AG20443 (cell line): ENCODE data around the gene SMIM28.

Experiments
- DNase-seq: peaks from one replicate; pipeline ENCODE4 v3.0.0; 2012; ENCODE audit warnings: low spot score, mixed read lengths

The SMIM28 gene

GRCh38 chr6:138374230-138374629 lies 3.5 kb upstream of the SMIM28 start:
- no peak for DNase-seq

DNA sequence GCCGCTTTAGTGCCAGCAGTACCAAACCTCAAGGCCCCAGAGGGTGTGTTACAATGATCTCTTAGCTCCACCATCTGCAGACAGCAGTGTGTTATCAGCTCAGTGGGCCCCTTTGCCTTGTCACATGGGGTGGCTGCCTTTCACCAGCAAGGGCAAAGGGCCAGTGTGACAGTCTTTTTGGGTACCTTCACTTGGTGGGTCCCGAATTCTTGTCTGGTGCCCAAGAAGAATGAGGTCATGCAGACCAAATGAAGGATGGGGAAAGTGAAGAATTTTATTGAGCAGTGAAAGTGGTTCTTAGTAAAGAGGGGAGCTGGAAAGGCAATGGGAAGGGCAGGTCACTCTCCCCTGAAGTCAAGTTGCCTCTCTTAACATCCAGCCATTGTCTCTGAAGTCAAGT lies 2.9 kb upstream of the SMIM28 start:
- no peak for DNase-seq

GRCh38 chr6:138377042-138377441 lies 663 bp upstream of the SMIM28 start:
- DNase-seq: no peak

DNA sequence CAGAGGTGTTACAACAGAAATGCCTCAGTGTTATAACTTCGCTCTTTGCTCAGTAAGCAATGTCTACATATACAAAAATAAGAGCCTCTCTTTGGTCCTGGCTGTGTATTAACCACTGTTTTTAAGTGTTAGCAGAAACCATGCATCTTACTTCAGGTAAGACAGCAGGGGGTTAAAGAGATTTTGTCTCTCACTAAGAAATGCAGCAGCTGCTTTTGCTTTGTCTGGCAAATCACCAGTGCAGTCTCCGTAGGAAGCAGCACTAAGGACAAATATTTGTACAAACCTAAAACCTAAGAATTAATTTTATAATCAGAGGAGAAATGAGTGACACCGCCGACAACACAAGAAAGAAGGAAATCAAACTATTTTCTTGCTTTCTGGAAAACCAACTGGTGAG lies 758 bp downstream of the SMIM28 start:
- no peak for DNase-seq

- no peak for DNase-seq
These were observed 5.0 kb downstream of the SMIM28 start for GRCh38 chr6:138382498-138383265.

DNA sequence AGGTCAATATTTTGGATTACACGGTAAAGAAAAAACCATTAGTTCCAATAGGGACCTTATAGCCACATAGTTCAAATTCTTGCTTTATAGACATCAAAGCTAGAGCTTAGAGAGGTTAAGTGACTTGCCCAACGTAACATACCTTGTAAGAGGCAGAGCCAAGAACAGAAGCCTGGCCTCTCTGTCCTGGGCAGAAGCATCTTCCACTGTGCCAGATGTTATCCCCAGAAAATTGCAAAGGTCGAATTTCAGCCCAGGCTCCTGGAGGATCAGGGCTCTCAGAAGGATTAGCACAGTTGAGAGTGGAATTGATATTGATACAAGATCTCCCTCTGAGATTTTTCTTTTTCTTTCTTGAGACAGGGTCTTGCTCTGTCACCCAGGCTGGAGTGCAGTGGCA lies 6.1 kb downstream of the SMIM28 start:
- no peak for DNase-seq

DNA sequence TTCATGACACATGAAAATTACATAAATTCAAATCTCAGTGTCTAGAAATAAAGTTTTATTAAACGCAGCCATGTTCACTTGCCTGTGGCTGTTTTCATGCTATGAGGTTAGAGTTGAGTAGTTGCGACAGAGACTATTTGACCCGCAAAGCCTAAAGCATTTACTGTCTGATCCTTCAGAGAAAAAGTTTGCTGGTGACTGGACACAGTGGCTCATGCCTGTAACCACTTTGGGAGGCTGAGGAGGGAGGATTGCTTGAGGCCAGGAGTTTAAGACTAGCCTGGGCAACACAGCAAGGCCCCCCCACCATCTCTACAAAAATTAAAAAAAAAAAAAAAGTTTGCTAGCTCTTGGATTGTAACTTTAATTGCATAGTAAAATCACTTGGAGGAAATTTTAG lies 9.2 kb downstream of the SMIM28 start:
- no peak for DNase-seq

- DNase-seq: no peak
These were observed 10.1 kb downstream of the SMIM28 start for GRCh38 chr6:138387577-138388368.

GRCh38 chr6:138389551-138389950 lies 11.8 kb downstream of the SMIM28 start:
- no peak for DNase-seq

GRCh38 chr6:138393871-138394783 lies 16.4 kb downstream of the SMIM28 start:
- no peak for DNase-seq

- DNase-seq: no peak
These were observed 19.0 kb downstream of the SMIM28 start for GRCh38 chr6:138396709-138397108.

- no peak for DNase-seq
These were observed 19.7 kb downstream of the SMIM28 start for GRCh38 chr6:138397128-138398122.

GRCh38 chr6:138400326-138400725 lies 22.6 kb downstream of the SMIM28 start:
- DNase-seq: no peak

- no peak for DNase-seq
These were observed 24.5 kb downstream of the SMIM28 start for GRCh38 chr6:138401960-138402837.

DNA sequence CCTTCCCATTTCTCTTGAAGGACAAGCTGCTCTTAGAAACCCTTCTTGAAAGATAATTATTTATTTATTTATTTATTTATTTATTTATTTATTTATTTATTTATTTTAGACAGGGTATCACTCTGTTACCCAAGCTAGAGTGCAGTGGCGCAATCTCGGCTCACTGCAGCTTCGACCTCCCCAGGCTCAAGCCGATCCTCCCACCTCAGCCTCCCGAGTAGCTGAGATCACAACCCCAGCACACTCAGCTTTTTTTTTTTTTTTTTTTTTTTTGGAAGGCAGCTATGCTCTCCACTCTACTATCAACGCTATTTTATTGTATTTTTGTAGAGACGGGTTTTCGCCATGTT lies 25.1 kb downstream of the SMIM28 start:
- DNase-seq: no peak

DNA sequence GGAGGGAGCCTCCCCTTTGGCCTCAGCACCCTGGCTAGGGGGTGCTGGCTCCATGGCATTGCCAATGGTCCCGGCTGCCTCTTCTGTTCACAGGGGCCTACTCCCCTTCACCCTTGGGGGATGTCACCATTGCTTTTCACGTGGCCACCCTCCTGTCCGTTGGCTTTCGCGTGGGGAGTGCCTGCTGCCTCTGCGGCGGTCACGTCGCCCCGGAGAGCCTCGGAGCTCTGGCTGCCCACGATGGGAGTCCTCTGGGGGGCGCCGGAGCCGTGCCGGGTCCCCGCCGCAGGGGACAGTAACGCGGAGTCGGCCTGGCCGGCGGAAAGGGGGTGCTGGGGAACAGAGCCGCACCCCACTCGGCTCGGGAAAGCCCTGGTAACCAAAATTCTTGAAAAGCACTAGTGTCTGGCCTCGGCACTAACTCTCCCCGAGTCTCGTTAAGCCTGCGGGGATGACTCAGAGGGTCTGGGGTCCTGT lies 25.7 kb downstream of the SMIM28 start:
- DNase-seq: peak; percentile 69

DNA sequence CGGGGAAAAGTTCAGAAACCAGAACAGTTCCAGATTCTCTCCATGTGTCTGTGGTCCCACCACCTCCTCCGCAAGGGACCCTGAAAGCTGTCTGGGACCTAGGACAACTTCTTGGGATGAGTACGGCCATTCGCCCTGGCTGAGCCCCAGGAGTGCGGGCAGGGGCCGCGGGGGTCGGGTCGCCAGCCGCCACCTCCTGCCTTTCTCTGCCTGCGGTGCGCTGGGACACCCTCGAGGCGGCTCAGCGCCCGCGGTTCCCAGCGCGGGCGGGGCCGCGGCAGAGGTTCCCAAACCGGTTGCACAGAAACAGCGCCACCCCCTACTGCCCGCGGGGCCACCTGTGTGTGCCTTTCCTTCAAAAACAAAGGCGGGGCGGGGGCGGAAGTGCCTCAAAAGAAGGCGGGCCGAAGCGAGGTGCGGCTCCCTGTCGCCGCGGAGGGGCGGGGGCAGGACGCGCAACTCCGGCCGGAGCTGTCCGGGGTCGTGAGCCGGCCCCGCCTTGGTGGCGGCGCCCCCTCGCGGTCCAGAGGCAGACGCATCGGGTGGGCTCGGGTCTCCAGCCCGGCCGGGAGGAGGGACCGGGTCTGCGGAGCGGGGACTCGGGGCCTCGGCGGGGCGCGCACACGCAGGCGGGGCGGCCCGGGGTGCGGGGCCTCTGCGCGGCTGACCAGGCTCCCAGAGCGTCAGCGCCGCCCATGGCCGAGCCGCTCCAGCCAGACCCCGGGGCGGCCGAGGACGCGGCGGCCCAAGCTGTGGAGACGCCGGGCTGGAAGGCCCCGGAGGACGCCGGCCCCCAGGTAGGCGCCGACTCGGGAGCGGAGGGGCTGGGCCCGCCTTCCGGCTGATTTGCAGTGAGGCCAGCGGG lies 26.3 kb downstream of the SMIM28 start, which contains the start of gene HEBP2:
HEBP2 (plus strand) TSS at position 423 of the 865 bp plus-strand sequence; CDS start at position 696, 273 bp downstream.
- DNase-seq: peak; percentile 95

- DNase-seq: peak; percentile 26
These were observed 27.1 kb downstream of the SMIM28 start for GRCh38 chr6:138404666-138405337.
